HS-5 (cell line): ENCODE measurements around the gene GALNT13.
"Not testable (repeated sequence)": the region's sequence is repeated elsewhere in the genome, so short reads cannot be mapped to it uniquely, and the experiment has no call there.

ENCODE experiments used
- DNase-seq: peaks from one replicate; pipeline ENCODE4 v3.0.0-alpha.2; 2012; ENCODE audit warnings: low read depth

The GALNT13 gene

GRCh38 chr2:154408786-154409185 is 537.1 kb downstream of the GALNT13 start:
- no peak for DNase-seq

DNA sequence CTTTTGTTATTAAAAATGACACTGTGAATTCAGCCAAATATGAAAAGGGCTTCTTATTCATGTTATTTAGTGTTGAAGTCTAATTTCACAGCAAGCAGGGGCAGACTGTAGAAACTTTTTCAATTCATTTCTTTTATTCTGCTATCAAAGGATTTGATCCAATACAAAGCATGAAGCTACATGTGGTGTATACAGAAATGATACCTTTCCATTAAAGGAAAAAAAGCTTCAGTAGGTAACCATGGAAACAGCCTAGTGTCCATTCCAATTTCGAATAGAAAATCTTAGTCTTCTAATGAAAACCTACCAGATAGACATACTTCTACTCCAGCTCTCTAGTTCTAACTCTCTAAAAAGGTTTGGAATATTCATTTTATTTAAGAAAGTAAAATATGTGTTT is 550.5 kb downstream of the GALNT13 start:
- no peak for DNase-seq

DNA sequence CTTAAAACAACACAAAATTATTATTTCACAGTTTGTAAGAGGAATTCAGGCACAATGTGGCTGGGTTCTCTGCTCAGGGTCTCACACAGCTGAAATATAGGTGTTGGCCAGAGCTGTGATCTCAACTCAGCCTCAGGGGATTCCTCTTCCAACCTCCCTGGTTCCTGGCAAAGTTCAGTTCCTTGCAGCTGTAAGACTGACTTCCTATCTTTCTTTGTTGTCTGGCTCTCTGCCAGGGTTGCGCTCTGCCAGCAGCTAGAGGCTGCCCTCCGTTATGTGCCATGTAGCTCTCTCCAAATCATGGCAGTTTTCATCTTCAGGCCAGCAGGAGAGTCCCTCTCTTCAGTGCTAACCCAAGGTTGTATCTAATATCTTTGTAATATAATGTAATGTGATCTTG is 554.3 kb downstream of the GALNT13 start:
- DNase-seq = no peak

DNA sequence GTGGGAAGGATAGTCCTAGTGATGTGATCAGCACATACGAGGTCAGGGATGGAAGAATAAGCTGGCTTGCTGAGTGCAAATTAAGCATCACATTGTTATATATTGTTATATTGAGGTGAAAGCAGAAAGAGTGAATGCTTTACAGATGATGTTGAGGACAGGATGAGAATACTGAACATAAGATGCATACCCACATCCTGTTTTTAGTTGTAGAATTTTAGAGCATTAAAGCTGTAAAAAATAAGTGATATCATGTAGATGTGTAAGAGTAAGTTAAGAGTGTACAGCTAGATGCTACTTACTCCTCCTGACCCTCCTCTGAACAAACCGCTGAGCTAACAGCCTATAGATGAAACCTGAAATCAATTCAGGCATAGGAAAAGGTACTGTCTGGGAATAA is 555.7 kb downstream of the GALNT13 start:
- DNase-seq = no peak

DNA sequence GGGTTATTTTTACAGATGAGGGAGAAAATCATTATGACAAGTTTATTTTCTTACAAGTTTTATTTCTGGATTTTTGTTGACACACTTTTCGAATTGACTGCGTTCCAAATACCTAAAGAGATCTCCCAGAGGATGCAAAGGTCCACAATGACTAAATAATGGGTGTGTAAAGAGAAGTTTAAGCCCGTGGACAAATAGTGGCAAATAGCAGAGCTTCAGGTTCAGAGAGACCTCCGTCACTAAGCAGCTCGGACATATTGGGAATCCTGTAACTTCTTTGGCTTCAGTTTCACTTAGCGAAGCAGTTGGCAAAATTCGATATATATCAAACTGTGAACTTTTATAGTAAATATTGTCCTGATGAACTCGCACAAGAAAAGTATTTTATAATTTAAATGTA is 556.3 kb downstream of the GALNT13 start:
- DNase-seq = no peak

DNA sequence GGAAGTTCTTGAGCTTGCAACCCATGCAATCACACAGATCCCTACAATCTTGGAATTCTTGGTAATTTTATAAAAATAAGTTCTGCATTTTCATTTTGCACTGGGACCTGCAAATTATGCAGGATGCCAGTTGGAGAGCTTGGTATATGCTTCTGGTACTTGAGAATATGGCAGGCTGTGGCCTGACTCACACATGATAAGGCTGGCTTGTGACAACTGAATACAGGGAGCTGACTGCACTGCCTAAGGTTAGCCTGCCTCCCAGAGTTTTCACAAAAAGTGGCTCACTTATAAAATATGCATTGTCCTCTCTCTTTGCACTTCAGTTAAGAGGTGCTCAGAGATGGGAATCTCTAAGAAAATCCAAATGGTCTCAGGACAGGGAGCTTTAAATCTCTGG is 561.3 kb downstream of the GALNT13 start:
- no peak for DNase-seq

DNA sequence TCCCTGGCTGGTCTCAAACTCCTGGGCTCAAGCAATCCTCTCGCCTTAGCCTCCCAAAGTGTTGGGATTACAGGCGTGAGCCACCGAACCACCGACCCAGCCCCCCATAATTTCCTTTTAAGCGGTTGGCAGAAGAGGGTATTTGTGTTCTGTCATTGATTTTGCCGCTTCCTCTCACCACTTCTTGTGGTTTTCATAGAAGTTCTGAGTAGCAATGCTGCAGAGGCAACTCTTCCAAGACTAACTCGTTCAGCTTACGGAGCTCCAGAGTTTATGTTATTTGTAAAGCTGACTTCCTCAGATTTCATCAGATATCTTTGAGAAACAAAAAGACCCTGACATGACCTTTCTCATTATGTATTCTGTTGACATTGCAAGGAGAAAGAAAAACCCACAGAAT is 565.4 kb downstream of the GALNT13 start:
- DNase-seq = no peak

- no peak for DNase-seq
Measured at GRCh38 chr2:154439156-154439555, 567.4 kb downstream of the GALNT13 start.

DNA sequence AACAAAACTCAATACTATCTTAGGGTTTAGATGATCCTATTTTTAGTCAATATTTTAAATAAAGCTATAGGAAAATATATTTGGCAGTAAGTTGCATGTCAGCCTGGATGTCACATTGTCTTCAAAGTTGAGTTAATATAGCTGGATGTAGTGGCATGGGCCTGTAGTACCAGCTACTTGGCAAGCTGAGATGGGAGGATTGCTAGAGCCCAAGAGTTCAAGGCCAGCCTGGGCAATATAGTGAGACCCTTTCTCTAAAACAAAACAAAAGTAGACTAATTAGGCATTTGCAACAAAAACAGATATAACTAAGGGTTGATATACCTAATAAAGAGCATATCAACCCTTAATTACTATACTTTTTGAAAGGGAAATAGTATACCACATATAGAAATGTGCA is 572.2 kb downstream of the GALNT13 start:
- DNase-seq = no peak

DNA sequence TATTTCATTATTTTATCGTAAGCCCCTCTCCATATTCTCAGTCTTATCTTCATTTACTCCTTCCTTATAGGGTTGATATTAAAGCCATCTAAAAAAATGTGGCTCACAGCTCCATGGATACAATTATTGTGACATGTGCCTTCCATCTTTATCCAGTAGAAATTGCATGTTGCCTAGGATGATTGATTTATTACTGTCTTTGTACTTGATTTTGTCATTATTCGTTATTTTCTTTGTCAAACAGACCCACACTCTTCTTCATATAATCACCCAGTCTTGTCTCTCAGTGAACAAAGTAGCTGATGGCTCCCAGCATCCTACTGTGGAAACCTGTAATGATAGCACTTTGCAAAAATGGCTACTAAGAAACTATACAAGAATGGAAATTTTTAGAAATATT is 574.6 kb downstream of the GALNT13 start:
- no peak for DNase-seq

DNA sequence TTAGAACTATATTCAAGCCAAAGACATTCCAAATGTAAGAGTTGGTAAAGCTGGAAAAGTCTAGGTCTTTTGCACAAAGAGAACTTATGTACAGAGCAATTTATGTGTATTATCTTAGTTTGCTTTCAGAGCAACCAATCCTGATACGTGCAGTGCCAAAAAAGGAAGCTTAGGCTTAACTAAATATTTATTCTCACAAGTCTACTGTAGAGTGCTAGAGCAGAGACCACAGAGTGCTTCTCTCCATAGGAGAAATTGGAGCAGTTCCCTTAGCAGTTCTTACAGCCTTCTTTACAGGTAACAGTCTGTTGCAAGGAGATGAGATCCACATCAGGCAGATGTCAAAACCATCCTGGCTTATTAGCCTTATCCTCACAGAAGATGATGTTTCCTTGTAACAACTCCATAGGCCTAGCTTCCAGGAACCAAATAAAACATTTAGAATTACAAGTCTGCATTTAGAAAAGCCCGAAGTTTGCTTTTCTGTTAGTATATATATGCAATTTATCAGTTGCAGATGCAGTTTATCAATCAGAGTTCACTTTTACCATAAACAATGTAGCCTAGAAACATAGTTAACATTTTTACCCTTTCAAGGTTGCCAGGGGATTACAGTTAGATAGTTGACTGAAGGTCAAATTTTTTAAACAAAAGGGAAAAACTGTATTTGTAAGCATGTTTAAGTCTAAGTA is 576.2 kb downstream of the GALNT13 start:
- no peak for DNase-seq

DNA sequence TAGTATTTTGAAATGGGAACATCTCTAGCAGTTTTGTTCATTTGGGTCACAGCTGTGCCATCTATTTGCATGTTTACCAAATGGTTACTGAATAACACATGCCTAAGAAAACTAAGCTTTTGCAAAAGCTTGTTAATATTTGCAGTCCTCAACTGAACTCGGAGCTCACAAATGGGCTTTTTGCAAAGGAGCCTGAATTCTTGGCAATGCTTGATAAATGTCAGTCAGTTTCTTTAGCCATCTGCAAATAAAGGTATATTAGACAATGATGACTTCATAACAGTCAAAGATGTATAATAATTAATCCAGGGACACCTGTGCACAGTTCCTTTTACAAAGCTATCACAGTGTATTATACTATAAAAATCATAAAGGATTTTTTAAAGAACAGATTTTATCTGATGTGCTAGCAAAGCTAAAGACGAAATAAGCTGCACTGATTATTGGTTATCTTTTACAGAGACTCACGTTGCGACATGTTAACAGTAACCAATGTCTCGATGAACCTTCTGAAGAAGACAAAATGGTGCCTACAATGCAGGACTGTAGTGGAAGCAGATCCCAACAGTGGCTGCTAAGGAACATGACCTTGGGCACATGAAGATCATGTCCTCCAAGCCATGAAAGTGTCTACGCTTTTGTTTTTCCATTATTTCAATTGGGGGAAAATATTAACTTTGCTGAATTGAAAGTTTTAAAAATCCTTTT is 578.4 kb downstream of the GALNT13 start:
- no peak for DNase-seq

DNA sequence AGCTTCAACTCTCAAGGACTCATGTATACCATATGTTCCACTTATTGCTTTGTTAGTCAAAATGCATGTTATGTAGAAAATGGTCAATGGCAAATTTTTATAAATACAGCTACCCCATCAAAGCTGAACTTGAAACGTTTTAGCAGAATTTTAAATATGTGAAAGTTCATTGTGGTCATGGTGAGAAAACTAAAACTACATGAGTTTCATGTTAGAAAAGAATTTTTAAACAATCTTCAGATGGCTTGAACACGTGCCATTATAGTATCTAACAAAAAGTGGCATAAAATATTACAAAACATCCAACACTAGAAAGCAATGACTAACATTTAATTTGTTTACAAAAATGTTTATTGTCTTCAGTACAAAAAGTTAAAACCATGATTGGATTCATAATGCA is 580.7 kb downstream of the GALNT13 start:
- no peak for DNase-seq

DNA sequence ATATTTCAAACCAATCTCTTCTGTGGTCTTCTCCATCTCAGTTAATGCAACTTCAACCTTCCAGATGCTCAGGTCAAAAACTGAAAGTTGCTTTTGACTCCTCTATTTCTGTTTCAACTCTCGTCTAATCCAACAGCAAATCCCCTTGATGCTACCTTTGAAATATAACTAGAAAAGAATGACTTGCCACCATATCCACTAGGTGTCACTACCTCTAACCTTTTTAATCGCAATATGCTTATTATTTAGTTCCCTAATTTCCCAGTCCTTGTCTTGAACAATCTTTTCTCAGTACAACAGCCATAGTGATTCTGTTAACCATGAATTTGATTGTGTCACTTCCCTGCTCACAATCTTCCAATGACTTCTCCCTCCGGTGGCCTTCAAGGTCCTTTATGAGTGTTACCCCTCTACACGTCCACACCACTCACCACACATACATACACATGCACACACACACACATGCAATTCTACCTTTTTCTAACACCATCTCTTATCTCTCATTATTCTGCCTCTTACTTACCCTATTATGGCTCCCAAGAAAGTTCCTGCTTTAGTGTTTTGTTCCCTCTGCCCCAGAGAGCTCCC is 581.3 kb downstream of the GALNT13 start:
- DNase-seq = peak; percentile 31

- DNase-seq = peak; percentile 76
Measured at GRCh38 chr2:154455166-154455565, 583.4 kb downstream of the GALNT13 start.

GRCh38 chr2:154455866-154456265 is 584.1 kb downstream of the GALNT13 start:
- peak; percentile 25 for DNase-seq

DNA sequence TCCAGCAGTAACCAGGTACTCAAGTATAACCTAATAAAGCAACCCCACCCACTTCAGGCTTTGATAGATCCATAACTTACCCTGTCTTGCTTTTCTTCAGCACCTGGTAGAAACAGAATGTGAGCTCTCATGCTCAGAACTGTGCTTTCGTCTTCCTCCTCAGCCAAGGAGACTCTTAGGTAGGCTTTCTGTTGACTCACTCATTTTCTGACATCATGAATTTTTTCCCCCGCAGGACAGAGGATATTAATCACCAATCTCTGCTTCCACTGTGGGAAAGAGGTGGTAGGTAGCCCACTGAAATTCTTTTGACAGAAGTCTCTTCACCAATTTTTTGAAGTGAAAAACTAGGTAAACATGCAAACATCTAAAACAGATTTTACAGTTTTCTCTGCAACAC is 585.6 kb downstream of the GALNT13 start:
- no peak for DNase-seq

GRCh38 chr2:154459286-154459685 is 587.6 kb downstream of the GALNT13 start:
- no peak for DNase-seq

DNA sequence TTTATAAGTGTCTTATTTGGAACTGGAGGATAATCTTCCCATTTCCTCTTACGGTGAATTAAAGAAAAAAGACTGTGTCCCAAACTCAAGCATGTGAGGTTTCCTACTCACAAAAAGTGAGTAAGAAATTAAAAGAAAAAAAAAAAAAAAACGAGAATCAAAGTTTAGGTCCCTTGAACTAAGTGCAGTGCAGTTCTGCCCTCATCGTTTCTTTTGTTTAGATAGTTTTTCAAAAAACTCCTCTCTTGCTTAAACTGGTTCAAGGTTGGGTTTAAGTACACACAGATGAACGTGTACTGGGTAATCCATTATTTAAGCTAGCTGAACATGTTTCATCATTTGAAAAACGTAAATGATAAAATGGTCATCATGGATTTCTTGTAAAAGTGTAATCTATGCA is 590.9 kb downstream of the GALNT13 start:
- no peak for DNase-seq

- peak; percentile 65 for DNase-seq
Measured at GRCh38 chr2:154466226-154466625, 594.5 kb downstream of the GALNT13 start.

GRCh38 chr2:154470376-154470775 is 598.7 kb downstream of the GALNT13 start:
- DNase-seq = no peak

- DNase-seq = not testable (repeated sequence)
Measured at GRCh38 chr2:154471492-154471891, 599.8 kb downstream of the GALNT13 start.

DNA sequence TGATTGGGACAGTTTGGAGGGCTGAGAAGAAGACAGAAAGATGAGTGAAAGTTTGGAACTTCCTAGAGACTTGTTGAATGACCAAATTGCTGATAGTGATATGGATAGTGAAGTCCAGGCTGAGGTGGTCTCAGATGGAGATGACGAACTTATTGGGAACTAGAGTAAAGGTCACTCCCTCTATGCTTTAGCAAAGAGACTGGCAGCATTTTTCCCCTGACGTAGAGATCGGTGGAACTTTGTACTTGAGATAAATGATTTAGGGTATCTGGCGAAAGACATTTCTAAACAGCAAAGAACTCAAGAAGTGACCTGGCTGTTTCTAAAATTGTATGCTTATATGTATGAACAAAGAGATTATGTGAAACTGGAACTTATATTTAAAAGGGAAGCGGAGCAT is 605.6 kb downstream of the GALNT13 start:
- DNase-seq = no peak

DNA sequence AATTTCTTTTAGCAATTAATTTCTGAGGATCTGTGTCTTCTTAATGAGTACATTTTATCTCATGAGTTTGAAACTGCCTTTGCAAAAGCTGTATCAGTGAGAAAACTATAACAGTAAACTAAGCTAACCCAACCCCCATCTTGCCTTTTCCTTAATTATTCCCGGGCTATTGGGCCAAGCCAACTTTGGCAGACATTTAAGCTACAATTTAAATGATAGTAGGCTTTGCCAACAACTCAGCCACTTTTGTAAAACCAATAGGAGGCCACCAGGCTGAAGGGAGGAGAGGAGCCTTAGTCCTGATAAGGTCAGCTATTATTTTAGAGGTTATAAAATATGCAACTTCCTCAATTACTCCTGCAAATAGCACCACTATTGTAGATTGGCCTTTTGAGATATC is 608.8 kb downstream of the GALNT13 start:
- DNase-seq = no peak
